WERI-Rb-1 (cell line): ENCODE results near the gene SYT8.
"Not testable (repeated sequence)": the region's sequence is repeated elsewhere in the genome, so short reads cannot be mapped to it uniquely, and the experiment has no call there.

ENCODE experiments used
- DNase-seq: peaks from one replicate; pipeline ENCODE4 v3.0.0-alpha.2; 2020
- H3K27ac ChIP-seq: fragments of 250-450 bp; sonication (Bioruptor Pico); 2 replicates; pipeline ENCODE4 v1.5.1; 2020; ENCODE audit warnings: mild to moderate bottlenecking, moderate library complexity
- H3K27me3 ChIP-seq: fragments of 250-450 bp; sonication (Bioruptor Pico); 2 replicates; pipeline ENCODE4 v1.5.1; 2021; ENCODE audit warnings: mild to moderate bottlenecking, low read depth, moderate library complexity; ENCODE audit not compliant: insufficient read depth, severe bottlenecking
- H3K36me3 ChIP-seq: fragments of 250-450 bp; sonication (Bioruptor Pico); 2 replicates; pipeline ENCODE4 v1.5.1; 2020; ENCODE audit warnings: mild to moderate bottlenecking, moderate library complexity
- H3K4me3 ChIP-seq: 2 replicates; pipeline ENCODE4 v1.5.1; 2011; ENCODE audit warnings: low read depth, mild to moderate bottlenecking, control low read depth, low read length
- H3K9me3 ChIP-seq: fragments of 250-450 bp; sonication (Bioruptor Pico); 2 replicates; pipeline ENCODE4 v1.5.1; 2021; ENCODE audit warnings: mild to moderate bottlenecking, moderate library complexity; ENCODE audit not compliant: severe bottlenecking
- TF ChIP-seq, protein P1 (sequence below): IDR thresholded peaks from 2 replicates; pipeline ENCODE4 v1.5.1; 2011; ENCODE audit warnings: low read depth, mild to moderate bottlenecking, control low read depth, inconsistent platforms, low read length

Gene SYT8

DNA sequence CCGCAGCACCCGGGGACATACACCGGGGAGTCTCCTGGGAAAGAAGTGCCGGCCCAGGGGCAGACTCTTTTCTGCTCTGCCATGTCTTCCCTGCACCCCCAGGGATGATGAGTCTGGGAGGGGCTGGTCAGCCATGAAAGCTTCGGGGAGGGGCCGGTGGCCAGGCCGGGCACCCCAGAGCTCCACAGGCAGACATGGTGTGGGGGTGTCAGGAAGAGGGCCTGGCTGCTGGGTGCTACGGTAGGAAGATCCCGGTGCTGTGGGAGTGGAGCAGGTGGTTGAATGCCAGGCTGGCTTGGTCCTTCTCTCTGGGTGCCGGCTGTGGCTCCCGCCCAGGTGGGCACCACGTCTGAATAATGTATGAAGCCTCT is 35.5 kb downstream of the SYT8 start:
- TF ChIP-seq, protein P1, sequence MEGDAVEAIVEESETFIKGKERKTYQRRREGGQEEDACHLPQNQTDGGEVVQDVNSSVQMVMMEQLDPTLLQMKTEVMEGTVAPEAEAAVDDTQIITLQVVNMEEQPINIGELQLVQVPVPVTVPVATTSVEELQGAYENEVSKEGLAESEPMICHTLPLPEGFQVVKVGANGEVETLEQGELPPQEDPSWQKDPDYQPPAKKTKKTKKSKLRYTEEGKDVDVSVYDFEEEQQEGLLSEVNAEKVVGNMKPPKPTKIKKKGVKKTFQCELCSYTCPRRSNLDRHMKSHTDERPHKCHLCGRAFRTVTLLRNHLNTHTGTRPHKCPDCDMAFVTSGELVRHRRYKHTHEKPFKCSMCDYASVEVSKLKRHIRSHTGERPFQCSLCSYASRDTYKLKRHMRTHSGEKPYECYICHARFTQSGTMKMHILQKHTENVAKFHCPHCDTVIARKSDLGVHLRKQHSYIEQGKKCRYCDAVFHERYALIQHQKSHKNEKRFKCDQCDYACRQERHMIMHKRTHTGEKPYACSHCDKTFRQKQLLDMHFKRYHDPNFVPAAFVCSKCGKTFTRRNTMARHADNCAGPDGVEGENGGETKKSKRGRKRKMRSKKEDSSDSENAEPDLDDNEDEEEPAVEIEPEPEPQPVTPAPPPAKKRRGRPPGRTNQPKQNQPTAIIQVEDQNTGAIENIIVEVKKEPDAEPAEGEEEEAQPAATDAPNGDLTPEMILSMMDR, result no peak
- DNase-seq, result no peak
- Histone ChIP-seq H3K9me3 (no peaks in the 10 kb centered on the region), H3K27ac (no peak overlapping the region), H3K27me3 (peaks cover 76% of the 10 kb centered on the region), H3K36me3 (no peaks in the 10 kb centered on the region), H3K4me3 (no peak overlapping the region)

GRCh38 chr11:1870721-1871466 is 36.1 kb downstream of the SYT8 start:
- TF ChIP-seq, protein P1, result no peak
- no peaks in the 10 kb centered on the region for H3K36me3 ChIP-seq
- H3K27ac ChIP-seq, result no peak overlapping the region
- DNase-seq, result no peak
- no peak overlapping the region for H3K4me3 ChIP-seq
- H3K27me3 ChIP-seq, result peaks cover 74% of the 10 kb centered on the region
- H3K9me3 ChIP-seq, result no peaks in the 10 kb centered on the region

DNA sequence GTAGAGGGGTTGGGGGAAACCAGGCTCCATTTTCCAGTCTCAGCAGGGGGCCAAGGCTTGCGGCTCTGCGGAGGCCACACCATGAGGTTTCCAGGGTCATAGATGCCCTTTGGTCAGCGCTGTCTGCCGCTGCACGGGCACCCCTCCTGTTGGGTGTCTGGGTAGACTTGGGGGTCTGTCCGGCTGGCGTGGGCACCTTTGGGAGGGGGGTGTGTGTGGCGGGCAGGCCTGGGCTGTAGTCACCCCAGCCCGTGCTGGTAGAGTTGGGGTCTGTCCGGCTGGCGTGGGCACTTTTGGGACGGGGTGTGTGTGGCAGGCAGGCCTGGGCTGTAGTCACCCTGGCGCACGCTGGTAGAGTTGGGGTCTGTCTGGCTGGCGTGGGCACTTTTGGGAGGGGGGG is 36.7 kb downstream of the SYT8 start:
- Histone ChIP-seq H3K27me3 (peaks cover 74% of the 10 kb centered on the region), H3K9me3 (no peaks in the 10 kb centered on the region), H3K27ac (no peak overlapping the region), H3K36me3 (no peaks in the 10 kb centered on the region), H3K4me3 (no peak overlapping the region)
- TF ChIP-seq, protein P1, result no peak
- DNase-seq, result no peak

- Histone ChIP-seq H3K27ac (no peak overlapping the region), H3K4me3 (no peak overlapping the region), H3K36me3 (no peaks in the 10 kb centered on the region), H3K27me3 (peaks cover 68% of the 10 kb centered on the region), H3K9me3 (no peaks in the 10 kb centered on the region)
- TF ChIP-seq, protein P1, result no peak
- no peak for DNase-seq
Measured at GRCh38 chr11:1872267-1872985, 37.6 kb downstream of the SYT8 start.

GRCh38 chr11:1873048-1873812 is 38.4 kb downstream of the SYT8 start:
- TF ChIP-seq, protein P1, result no peak
- no peak overlapping the region for H3K4me3 ChIP-seq
- no peak overlapping the region for H3K27ac ChIP-seq
- DNase-seq, result no peak
- H3K9me3 ChIP-seq, result no peaks in the 10 kb centered on the region
- H3K36me3 ChIP-seq, result no peaks in the 10 kb centered on the region
- peaks cover 65% of the 10 kb centered on the region for H3K27me3 ChIP-seq

DNA sequence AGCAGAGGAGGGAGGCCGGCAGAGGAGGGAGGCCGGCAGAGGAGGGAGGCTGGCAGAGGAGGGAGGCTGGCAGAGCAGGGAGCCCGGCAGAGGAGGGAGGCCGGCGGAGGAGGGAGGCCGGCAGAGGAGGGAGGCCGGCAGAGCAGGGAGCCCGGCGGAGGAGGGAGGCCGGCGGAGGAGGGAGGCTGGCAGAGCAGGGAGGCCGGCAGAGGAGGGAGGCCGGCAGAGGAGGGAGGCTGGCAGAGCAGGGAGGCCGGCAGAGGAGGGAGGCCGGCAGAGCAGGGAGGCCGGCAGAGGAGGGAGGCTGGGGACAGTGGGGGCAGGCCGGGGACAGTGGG is 39.0 kb downstream of the SYT8 start:
- not testable (repeated sequence) for H3K9me3 ChIP-seq, H3K27ac ChIP-seq, H3K36me3 ChIP-seq, H3K4me3 ChIP-seq, DNase-seq
- H3K27me3 ChIP-seq, result peaks cover 63% of the 10 kb centered on the region

GRCh38 chr11:1874441-1875092 is 39.8 kb downstream of the SYT8 start:
- peaks cover 62% of the 10 kb centered on the region for H3K27me3 ChIP-seq
- not testable (repeated sequence) for H3K36me3 ChIP-seq, H3K27ac ChIP-seq, H3K4me3 ChIP-seq, DNase-seq, H3K9me3 ChIP-seq
